ENCODE results near the gene IRS1.

IRS1 gene

GRCh38 chr2:226767056-226767813 lies 32.4 kb downstream of the IRS1 start:
- Mint-ChIP-seq H3K27ac (no peak overlapping the region), H3K27me3 (no peaks in the 10 kb centered on the region), H3K36me3 (ENCODE audit: low read depth) (no peaks in the 10 kb centered on the region), H3K4me1 (ENCODE audit: low read depth) (peaks cover 9% of the 10 kb centered on the region), H3K4me3 (no peak overlapping the region), H3K9me3 (no peaks in the 10 kb centered on the region)
- no peak for DNase-seq

- Mint-ChIP-seq H3K27ac (no peak overlapping the region), H3K9me3 (no peaks in the 10 kb centered on the region), H3K4me3 (no peak overlapping the region), H3K36me3 (ENCODE audit: low read depth) (no peaks in the 10 kb centered on the region), H3K4me1 (ENCODE audit: low read depth) (peaks cover 4% of the 10 kb centered on the region), H3K27me3 (no peaks in the 10 kb centered on the region)
- no peak for DNase-seq
Measured at GRCh38 chr2:226766352-226767055, 33.1 kb downstream of the IRS1 start.

GRCh38 chr2:226763320-226763719 lies 36.3 kb downstream of the IRS1 start:
- Mint-ChIP-seq H3K4me3 (no peak overlapping the region), H3K4me1 (ENCODE audit: low read depth) (no peaks in the 10 kb centered on the region), H3K9me3 (no peaks in the 10 kb centered on the region), H3K27ac (no peak overlapping the region), H3K36me3 (ENCODE audit: low read depth) (no peaks in the 10 kb centered on the region), H3K27me3 (no peaks in the 10 kb centered on the region)
- no peak for DNase-seq

GRCh38 chr2:226761195-226761583 lies 38.4 kb downstream of the IRS1 start:
- no peaks in the 10 kb centered on the region for H3K36me3 Mint-ChIP-seq (ENCODE audit: low read depth)
- peaks cover 1% of the 10 kb centered on the region for H3K4me1 Mint-ChIP-seq (ENCODE audit: low read depth)
- no peak for DNase-seq
- H3K27me3 Mint-ChIP-seq = no peaks in the 10 kb centered on the region
- no peak overlapping the region for H3K4me3 Mint-ChIP-seq
- no peak overlapping the region for H3K27ac Mint-ChIP-seq
- H3K9me3 Mint-ChIP-seq = no peaks in the 10 kb centered on the region

GRCh38 chr2:226760412-226761194 lies 39.0 kb downstream of the IRS1 start:
- peaks cover 5% of the 10 kb centered on the region for H3K4me1 Mint-ChIP-seq (ENCODE audit: low read depth)
- H3K27me3 Mint-ChIP-seq = no peaks in the 10 kb centered on the region
- no peaks in the 10 kb centered on the region for H3K36me3 Mint-ChIP-seq (ENCODE audit: low read depth)
- H3K4me3 Mint-ChIP-seq = no peak overlapping the region
- H3K27ac Mint-ChIP-seq = no peak overlapping the region
- DNase-seq = no peak
- no peaks in the 10 kb centered on the region for H3K9me3 Mint-ChIP-seq

GRCh38 chr2:226759768-226760167 lies 39.9 kb downstream of the IRS1 start:
- Mint-ChIP-seq H3K9me3 (no peaks in the 10 kb centered on the region), H3K27me3 (no peaks in the 10 kb centered on the region), H3K4me3 (no peak overlapping the region), H3K27ac (no peak overlapping the region), H3K4me1 (ENCODE audit: low read depth) (peaks cover 5% of the 10 kb centered on the region), H3K36me3 (ENCODE audit: low read depth) (no peaks in the 10 kb centered on the region)
- no peak for DNase-seq

GRCh38 chr2:226758921-226759640 lies 40.5 kb downstream of the IRS1 start:
- Mint-ChIP-seq H3K36me3 (ENCODE audit: low read depth) (no peaks in the 10 kb centered on the region), H3K27me3 (no peaks in the 10 kb centered on the region), H3K9me3 (no peaks in the 10 kb centered on the region), H3K4me3 (no peak overlapping the region), H3K4me1 (ENCODE audit: low read depth) (peaks cover 5% of the 10 kb centered on the region), H3K27ac (no peak overlapping the region)
- DNase-seq = no peak

GRCh38 chr2:226756131-226756530 lies 43.5 kb downstream of the IRS1 start:
- no peaks in the 10 kb centered on the region for H3K27me3 Mint-ChIP-seq
- H3K9me3 Mint-ChIP-seq = no peaks in the 10 kb centered on the region
- H3K4me1 Mint-ChIP-seq (ENCODE audit: low read depth) = peaks cover 5% of the 10 kb centered on the region
- no peak for DNase-seq
- no peak overlapping the region for H3K27ac Mint-ChIP-seq
- no peak overlapping the region for H3K4me3 Mint-ChIP-seq
- H3K36me3 Mint-ChIP-seq (ENCODE audit: low read depth) = no peaks in the 10 kb centered on the region

- H3K36me3 Mint-ChIP-seq (ENCODE audit: low read depth) = no peaks in the 10 kb centered on the region
- H3K27ac Mint-ChIP-seq = no peak overlapping the region
- H3K9me3 Mint-ChIP-seq = no peaks in the 10 kb centered on the region
- peaks cover 5% of the 10 kb centered on the region for H3K4me1 Mint-ChIP-seq (ENCODE audit: low read depth)
- DNase-seq = no peak
- no peak overlapping the region for H3K4me3 Mint-ChIP-seq
- H3K27me3 Mint-ChIP-seq = no peaks in the 10 kb centered on the region
Measured at GRCh38 chr2:226755631-226756030, 44.0 kb downstream of the IRS1 start.

GRCh38 chr2:226754821-226755604 lies 44.6 kb downstream of the IRS1 start:
- H3K27ac Mint-ChIP-seq = no peak overlapping the region
- no peak for DNase-seq
- H3K9me3 Mint-ChIP-seq = no peaks in the 10 kb centered on the region
- H3K4me1 Mint-ChIP-seq (ENCODE audit: low read depth) = peaks cover 5% of the 10 kb centered on the region
- H3K27me3 Mint-ChIP-seq = no peaks in the 10 kb centered on the region
- H3K36me3 Mint-ChIP-seq (ENCODE audit: low read depth) = no peaks in the 10 kb centered on the region
- H3K4me3 Mint-ChIP-seq = no peak overlapping the region

- H3K27me3 Mint-ChIP-seq = no peaks in the 10 kb centered on the region
Measured at GRCh38 chr2:226752887-226753286, 46.7 kb downstream of the IRS1 start.

GRCh38 chr2:226747288-226747687 lies 52.3 kb downstream of the IRS1 start:
- H3K4me3 Mint-ChIP-seq = no peak overlapping the region
- no peaks in the 10 kb centered on the region for H3K4me1 Mint-ChIP-seq (ENCODE audit: low read depth)
- no peak for DNase-seq
- H3K27ac Mint-ChIP-seq = no peak overlapping the region
- H3K27me3 Mint-ChIP-seq = no peaks in the 10 kb centered on the region
- no peaks in the 10 kb centered on the region for H3K36me3 Mint-ChIP-seq (ENCODE audit: low read depth)
- no peaks in the 10 kb centered on the region for H3K9me3 Mint-ChIP-seq

More at GRCh38 chr2:226752887-226753286, 46.7 kb downstream of the IRS1 start:
- no peak overlapping the region for H3K4me3 Mint-ChIP-seq
- no peaks in the 10 kb centered on the region for H3K9me3 Mint-ChIP-seq
- peaks cover 5% of the 10 kb centered on the region for H3K4me1 Mint-ChIP-seq (ENCODE audit: low read depth)
- H3K36me3 Mint-ChIP-seq (ENCODE audit: low read depth) = no peaks in the 10 kb centered on the region
- H3K27ac Mint-ChIP-seq = no peak overlapping the region
- DNase-seq = no peak

- no peak for DNase-seq
- Mint-ChIP-seq H3K4me3 (no peak overlapping the region), H3K27me3 (no peaks in the 10 kb centered on the region)
Measured at GRCh38 chr2:226746196-226746800, 53.3 kb downstream of the IRS1 start.

More at GRCh38 chr2:226746196-226746800, 53.3 kb downstream of the IRS1 start:
- Mint-ChIP-seq H3K4me1 (ENCODE audit: low read depth) (no peaks in the 10 kb centered on the region), H3K9me3 (no peaks in the 10 kb centered on the region), H3K36me3 (ENCODE audit: low read depth) (no peaks in the 10 kb centered on the region), H3K27ac (no peak overlapping the region)
